Stomach (tissue), 4 donors: ENCODE results near the gene EIF3K.

Source experiments
- CTCF ChIP-seq, 7 experiments: fragments of 450-650 bp in 4 of 7; fragments of 200-600 bp in 3 of 7; sonication (generic) in 3 of 7; IDR thresholded peaks; one replicate each; pipeline ENCODE4 v1.5.1; 2016 to 2019; ENCODE audit warnings: antibody characterized with exemption in 7 of 7, control low read depth in 2 of 7, mild to moderate bottlenecking in 1 of 7
- EP300 ChIP-seq: sonication (generic); formaldehyde crosslinking; IDR thresholded peaks from one replicate; pipeline ENCODE4 v1.6.1; 2017; ENCODE audit warnings: antibody characterized with exemption
- POLR2AphosphoS5 ChIP-seq, 3 donors: sonication (generic); formaldehyde crosslinking; IDR thresholded peaks; one replicate each; pipeline ENCODE4 v1.6.1; 2016; ENCODE audit warnings: antibody characterized with exemption in 3 of 3

- TF ChIP-seq POLR2AphosphoS5 (IDR thresholded peaks at IDR 0.05) (peak; percentile 29 to 85 (median 64)), CTCF (IDR thresholded peaks at IDR 0.05) (no peak), EP300 (no peak)
These were observed 47.9 kb downstream of the EIF3K start for GRCh38 chr19:38666663-38667511.
